Kidney epithelial cell (primary cell): ENCODE results near the gene ACSS3. TPM values are rescaled to one million over a fixed set of nuclear protein-coding genes. Genes with fewer than 3 reads are reported as not detected.

ENCODE experiments used
- DNase-seq: peaks from one replicate; pipeline ENCODE4 v3.0.0-alpha.2; 2010; ENCODE audit warnings: low read depth
- H3K27me3 ChIP-seq: 2 replicates; pipeline ENCODE4 v1.6.0; 2011; ENCODE audit warnings: low read length; ENCODE audit not compliant: control insufficient read depth, insufficient read depth
- H3K36me3 ChIP-seq: 2 replicates; pipeline ENCODE4 v1.5.1; 2011; ENCODE audit warnings: low read length; ENCODE audit not compliant: control insufficient read depth, insufficient read depth
- H3K4me3 ChIP-seq: 2 replicates; pipeline ENCODE4 v1.5.1; 2011; ENCODE audit warnings: low read depth, mild to moderate bottlenecking, control low read depth, low read length
- CTCF ChIP-seq: IDR thresholded peaks from 2 replicates; pipeline ENCODE4 v1.5.1; 2011; ENCODE audit warnings: mild to moderate bottlenecking, moderate library complexity, low read length, control low read depth, inconsistent platforms; ENCODE audit not compliant: insufficient read depth, poor library complexity, severe bottlenecking
- total RNA-seq: library from RNA; depleted of rRNA; stranded (reverse); fragments of >200 nt; gene quantifications from 2 replicates; pipeline ENCODE4 v1.2.3, GENCODE V29; 2015

ACSS3 gene
- total RNA-seq, 1 donor from 2014 or later: 5.5 TPM

- Histone ChIP-seq H3K4me3 (no peak overlapping the region), H3K36me3 (no peaks in the 10 kb centered on the region), H3K27me3 (no peaks in the 10 kb centered on the region)
- DNase-seq: no peak
- no peak for TF ChIP-seq CTCF
These were observed 143.8 kb downstream of the ACSS3 start for GRCh38 chr12:81221681-81222080.

DNA sequence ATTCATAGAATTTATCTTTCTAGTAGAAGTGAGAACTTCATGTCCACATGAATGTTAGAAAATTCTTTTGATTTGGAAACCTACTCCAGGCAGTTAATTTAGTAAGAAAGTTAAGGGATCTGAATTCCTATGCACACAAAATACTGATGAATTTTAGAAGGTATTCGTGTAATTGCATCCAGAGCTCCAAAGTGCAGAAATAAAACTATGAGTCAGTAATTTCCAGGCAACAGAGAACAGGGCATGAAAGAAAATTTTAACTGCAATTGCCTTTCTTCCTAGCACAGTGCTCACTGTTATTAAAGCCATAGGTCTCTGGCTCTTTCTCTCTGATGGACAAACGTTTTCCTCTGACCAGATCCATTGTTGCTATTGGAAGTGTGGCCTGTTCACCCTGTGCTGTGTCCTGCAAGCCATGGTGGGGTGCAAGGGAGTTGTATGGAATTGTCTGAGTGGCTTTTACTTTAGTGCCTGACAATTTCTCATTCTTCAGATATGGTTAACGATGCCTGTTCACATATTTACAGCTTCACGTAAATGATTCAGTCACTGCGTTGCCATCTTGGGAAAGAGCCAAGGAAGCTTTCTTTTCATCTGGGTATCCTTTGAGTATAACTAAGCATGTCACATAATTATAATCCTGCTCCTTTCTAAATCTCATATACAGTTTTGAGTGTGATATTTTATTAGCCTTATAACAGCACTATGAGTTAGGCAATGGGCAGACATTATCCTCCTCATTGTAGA lies 145.1 kb downstream of the ACSS3 start:
- TF ChIP-seq CTCF: no peak
- no peaks in the 10 kb centered on the region for H3K36me3 ChIP-seq
- no peak for DNase-seq
- no peak overlapping the region for H3K4me3 ChIP-seq
- H3K27me3 ChIP-seq: no peaks in the 10 kb centered on the region

- Histone ChIP-seq H3K36me3 (no peaks in the 10 kb centered on the region), H3K4me3 (no peak overlapping the region), H3K27me3 (no peaks in the 10 kb centered on the region)
- no peak for TF ChIP-seq CTCF
- DNase-seq: no peak
These were observed 146.7 kb downstream of the ACSS3 start for GRCh38 chr12:81224626-81225025.

- Histone ChIP-seq H3K36me3 (no peaks in the 10 kb centered on the region), H3K4me3 (no peak overlapping the region), H3K27me3 (no peaks in the 10 kb centered on the region)
- no peak for DNase-seq
- no peak for TF ChIP-seq CTCF
These were observed 151.9 kb downstream of the ACSS3 start for GRCh38 chr12:81229759-81230158.

- H3K27me3 ChIP-seq: no peaks in the 10 kb centered on the region
- H3K36me3 ChIP-seq: no peaks in the 10 kb centered on the region
- no peak overlapping the region for H3K4me3 ChIP-seq
- TF ChIP-seq CTCF: no peak
- no peak for DNase-seq
These were observed 153.9 kb downstream of the ACSS3 start for GRCh38 chr12:81231574-81232368.
